ENCODE results near the gene USP31. TPM values are rescaled to one million over a fixed set of nuclear protein-coding genes. Genes with fewer than 3 reads are reported as not detected.

The USP31 gene
- total RNA-seq, 1 donor from 2014 or later: 16.7 TPM

DNA sequence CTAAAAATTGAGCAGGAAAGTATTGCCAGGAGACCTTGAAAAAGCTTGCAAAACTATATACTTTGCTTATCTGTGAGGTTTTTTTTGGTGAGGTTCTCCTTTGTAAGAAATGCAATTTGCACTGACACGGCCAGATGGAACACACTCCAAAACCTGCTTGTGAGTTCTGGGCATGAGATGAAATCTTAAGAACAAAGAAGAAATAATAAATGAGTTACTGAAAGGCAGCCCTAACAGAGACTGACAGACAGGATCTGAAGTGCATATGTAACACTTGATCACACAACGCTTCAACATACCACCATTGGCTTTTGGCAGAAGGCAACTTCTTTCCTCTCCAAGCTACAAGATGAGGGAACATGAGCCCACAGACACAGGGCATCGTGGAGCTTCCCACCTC, 82.6 kb downstream of the USP31 start:
- FAIRE-seq (no peak), DNase-seq (ENCODE audit: low spot score in 2 of 2) (no peak)

DNA sequence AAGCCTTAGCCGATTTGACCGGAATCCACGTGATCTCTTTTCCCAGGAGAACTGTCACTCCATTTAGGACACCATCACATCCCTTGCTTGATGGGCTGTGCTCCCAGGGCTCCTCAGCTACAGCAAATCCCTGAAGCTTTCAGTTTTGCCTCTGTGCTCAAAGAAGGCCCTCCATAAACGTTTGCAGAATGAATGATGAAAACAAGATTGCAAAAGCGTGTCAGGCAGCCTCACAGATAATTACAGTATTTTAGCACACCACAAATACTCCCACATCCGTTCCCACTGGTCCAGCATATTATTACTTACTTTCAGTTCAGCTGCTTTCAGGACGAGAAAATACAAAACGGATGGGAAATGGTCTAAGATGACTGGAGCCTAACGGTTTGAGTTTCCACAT, 84.6 kb downstream of the USP31 start:
- FAIRE-seq (no peak), DNase-seq (ENCODE audit: low spot score in 2 of 2) (no peak)

DNA sequence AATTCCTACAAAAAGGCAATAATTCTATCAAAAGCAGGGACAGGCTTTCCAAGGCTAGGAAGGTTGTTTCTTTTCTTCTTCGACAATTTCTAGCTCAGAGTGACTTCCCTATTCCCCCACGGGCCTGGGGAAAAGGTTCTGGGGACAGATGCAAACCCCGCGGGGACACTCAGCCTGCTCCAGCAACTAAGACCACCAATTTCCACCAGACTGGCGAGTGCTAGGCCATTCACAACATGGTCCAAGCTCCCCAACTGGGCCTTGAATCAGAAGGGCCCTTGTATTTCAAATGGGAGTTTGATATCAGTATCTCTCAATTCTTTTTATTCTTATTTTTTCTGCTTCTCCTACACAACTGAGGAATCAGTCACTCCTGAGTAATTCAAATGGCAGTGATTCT, 86.7 kb downstream of the USP31 start:
- FAIRE-seq (no peak), DNase-seq (ENCODE audit: low spot score in 2 of 2) (no peak)

DNA sequence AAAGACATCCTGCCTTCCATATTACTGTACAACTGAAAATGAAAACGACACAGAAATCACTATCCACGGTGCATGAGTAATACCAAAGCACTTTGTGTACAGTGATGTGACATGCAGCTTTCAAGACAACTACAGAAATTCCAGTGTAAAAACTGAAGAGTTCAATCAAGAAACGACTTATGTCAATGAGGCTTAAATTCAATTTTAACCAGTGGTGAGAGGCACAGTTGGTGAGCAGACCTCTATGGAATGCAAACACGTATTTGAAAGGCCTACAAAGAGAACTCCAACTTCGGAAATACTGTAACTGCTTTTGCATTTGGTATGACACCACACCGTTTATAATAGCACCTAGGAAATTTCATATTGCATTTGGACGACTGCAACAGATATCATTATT, 87.6 kb downstream of the USP31 start:
- FAIRE-seq: no peak
- DNase-seq (ENCODE audit: low spot score in 2 of 2): no peak

DNA sequence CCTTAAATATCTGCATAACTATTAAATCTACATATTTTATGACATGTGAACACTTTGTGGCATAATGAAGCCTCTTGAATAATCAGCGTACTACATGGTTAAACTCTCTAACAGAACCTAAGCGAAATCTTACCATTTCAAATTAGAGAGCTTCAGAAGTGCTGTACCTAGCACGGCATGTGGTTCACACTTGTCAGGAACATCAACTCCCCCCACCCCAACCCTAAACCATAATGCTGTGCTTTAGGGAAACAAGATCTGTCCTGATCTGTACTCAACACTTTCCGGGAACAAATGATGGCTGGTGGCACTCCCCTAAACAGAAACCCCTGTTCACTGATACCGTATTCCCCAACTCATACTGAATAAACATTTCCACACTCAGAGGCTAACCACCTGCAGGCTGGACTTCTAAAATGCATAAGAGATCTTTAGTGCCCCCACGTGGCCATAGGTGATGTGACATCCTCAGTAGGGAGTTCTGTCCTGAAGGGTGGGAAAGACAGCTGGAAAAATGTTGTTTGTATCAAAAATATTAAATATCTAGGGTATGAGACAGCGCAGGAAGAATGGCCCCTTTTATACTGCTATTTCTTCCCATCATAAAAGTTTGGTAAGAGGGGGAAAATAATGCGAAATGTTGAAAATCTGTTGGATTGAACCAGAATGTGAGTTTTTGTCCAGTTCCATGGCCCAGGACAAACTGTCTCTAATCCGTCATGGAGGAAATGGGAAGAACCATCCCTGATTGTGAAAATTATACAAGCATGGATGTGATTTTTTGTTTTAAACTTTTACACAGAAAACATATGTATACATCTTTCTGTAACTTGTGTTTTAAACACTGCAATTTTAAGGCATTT, 88.6 kb downstream of the USP31 start:
- DNase-seq (ENCODE audit: low spot score in 2 of 2) (peak in 1 of 2 donors; percentile 48), FAIRE-seq (peak; percentile 86)

DNA sequence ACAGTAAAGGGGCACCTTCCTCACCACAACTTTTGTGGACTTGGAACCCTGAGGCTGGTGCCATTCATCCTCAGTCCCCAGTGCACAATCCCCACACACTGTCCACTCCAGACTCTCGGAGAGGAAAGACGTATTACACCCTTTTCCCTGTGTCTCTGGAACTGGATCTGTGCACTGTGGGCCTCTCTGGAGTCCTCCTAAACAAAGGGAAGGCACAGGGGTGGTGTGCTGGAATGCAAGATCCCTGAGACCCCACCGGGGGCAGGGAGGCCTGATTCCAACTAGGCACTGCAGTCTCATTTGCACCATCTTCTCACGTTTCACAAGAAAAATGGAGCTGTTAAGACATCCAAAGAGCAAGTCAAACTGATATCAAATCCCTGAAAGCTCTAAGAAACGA, 89.8 kb downstream of the USP31 start:
- no peak for DNase-seq (ENCODE audit: low spot score in 2 of 2)
- no peak for FAIRE-seq

DNA sequence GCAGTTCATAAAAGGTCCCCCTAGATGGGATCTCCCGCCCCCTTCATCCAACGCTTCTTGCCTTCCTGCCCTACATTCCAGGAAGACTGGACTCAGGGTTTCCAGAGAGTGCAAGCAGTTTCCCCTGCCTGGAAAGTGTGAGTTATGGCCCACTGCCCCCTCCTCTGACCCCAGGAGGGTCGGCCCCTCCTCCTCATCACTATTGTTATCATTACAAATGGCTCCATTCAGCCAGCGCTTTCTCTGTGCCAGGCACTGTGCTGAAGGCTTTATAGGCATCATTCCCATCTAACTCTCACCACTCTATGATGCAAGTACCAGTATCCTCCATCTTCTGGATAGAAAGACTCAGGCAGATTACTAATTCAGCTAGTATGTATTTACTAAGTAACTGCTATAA, 90.7 kb downstream of the USP31 start:
- FAIRE-seq (no peak), DNase-seq (ENCODE audit: low spot score in 2 of 2) (no peak)

DNA sequence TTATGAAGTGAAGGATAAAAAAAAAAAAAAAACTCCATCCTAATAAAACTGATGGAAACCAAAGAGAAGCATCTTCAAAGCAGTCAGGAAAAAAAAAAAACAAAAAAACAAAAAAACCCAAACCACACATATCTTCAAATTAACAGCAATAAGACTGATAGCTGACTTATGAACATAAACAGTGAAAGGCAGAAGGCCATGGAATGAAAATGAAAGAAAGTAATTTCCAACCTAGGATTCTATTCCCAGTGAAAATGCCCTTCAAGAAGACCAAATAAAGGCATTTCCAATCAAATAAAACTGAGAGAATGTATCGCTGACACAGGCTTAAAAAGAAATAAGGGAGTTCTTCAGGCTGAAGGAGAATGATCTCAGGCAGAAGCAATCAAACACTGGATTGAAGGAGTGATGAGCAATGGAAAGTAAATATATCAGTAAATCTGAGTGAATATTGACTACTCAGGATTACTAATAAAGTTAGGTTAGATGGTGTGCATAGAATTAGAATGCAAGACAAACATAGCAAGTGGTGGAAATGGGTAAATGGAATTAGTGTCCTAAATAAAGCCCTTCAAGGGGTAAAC, 92.1 kb downstream of the USP31 start:
- DNase-seq (ENCODE audit: low spot score in 2 of 2) (no peak), FAIRE-seq (no peak)

DNA sequence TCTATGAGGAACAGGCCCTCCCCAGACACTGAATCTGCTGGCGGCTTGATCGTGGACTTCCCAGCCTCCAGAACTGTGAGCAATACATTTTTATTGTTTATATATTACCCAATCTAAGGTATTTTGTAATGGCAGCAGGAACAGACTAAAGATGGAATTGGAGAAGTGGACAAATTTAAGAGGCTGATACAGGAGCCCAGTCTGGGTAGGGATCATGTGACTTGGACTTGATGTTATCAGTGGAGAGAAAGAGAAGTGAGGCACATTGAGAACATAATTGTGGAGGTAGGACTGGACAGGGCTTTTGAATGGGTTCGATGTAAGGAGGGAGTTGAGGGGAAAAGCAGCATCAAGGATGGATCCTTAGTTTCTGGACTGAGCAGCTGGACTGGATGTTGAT, 93.8 kb downstream of the USP31 start:
- no peak for FAIRE-seq
- no peak for DNase-seq (ENCODE audit: low spot score in 2 of 2)

DNA sequence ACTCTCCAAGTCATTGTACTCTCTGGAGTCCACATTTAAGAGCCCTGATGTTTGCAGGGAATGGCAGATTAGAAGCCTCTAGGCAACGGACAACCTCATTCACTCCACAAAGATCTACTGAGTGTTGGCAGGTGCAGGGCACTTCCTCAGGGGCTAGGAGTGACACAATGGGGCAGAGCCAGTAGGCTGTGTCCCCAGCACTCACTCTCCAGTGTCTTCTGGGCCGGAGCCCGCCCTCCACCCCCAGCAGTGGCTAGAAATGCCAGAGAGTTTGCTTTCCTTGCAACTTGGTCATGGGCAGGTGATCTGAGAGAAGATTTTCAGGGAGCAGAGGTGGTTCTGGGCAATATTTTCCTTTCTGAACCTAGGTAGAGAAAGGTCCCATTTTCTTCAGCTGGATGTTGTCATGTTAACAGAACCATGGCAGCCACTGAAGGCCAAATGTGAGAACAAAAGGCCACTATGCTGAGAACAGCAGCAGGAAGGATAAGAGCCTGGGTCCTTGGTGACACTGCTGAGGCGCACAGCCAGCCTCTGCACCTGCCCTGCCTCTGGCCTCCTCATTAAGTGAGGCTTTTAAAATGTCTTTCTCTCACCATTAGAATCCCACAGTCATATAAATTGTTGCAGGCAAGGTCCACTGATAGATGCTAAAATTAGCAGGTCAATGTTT, 96.2 kb downstream of the USP31 start:
- no peak for FAIRE-seq
- DNase-seq (ENCODE audit: low spot score in 2 of 2): no peak

DNA sequence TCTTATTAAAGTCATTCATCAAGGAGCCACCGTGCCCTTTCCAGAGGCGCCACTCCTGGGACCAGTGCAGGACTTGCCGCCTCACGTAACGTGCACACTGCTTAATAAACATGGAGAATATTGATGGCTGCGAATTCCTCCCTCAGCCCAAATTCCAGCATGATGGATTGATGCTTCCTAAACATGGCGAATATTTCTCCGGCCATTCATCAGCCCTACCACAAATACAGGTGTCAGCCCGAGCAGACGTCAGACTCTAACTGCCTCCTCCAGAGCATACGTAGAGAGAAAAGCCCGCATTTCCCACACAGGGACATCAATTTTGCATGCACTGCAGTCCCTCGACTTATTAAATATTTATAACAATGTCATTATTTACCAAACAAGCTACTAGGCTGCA, 97.0 kb downstream of the USP31 start:
- FAIRE-seq (no peak), DNase-seq (ENCODE audit: low spot score in 2 of 2) (no peak)

DNA sequence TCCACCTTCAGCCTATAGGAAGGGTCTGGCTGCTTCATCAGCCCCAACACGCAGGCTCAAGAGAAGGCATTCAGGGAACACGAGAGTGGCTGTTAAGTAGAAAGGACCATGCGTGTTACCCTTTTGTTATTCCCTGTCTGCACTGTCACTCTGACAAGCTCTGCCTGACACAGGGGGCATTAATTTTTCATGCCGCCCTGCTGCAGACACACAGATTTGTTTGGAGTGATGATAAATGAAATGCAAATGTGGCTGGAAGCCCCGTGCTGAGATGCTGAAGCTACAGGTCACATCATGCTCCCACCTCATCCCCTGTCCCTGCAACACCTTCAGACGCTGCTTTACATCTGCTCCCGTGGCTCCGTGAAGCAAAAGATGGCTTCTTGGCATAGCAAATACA, 97.7 kb downstream of the USP31 start:
- DNase-seq (ENCODE audit: low spot score in 2 of 2) (no peak), FAIRE-seq (no peak)

DNA sequence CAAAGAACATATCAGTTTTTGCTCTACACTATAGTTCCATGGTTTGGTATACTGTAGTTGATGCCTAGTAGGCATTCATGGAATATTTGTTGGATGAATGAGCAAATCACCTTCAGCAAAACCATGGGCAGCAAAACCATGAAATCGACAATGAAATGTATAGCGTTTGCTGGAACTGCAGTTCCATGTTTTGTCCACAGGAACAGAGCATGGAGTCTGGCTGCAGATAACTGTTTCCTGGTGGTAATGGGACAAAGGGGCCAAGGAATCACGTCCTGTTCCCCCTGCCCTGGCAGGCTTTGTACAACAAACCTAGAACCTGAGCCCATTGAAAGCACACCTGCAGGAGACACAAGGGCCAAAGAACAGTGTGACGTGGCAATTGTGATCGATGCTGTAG, 101.1 kb downstream of the USP31 start:
- no peak for DNase-seq (ENCODE audit: low spot score in 2 of 2)
- no peak for FAIRE-seq

DNA sequence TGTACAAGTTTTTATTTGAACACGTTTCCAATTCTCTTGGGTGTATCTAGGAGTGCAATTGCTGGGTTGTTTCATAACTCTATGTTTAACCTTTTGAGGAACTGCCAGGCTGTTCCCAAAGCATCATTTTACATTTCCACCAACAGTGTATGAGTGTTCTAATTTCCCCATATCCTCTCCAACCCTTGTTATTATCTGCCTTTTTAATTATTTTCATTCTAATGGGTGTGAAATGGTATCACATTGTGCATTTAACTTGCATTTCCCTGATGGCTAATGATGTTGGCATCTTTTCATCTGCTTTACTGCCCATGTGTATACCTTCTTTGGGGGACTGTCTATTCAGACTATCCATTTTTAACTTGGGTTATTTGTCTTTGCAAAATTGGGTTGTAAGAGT, 104.2 kb downstream of the USP31 start:
- DNase-seq (ENCODE audit: low spot score in 2 of 2): no peak
- no peak for FAIRE-seq

DNA sequence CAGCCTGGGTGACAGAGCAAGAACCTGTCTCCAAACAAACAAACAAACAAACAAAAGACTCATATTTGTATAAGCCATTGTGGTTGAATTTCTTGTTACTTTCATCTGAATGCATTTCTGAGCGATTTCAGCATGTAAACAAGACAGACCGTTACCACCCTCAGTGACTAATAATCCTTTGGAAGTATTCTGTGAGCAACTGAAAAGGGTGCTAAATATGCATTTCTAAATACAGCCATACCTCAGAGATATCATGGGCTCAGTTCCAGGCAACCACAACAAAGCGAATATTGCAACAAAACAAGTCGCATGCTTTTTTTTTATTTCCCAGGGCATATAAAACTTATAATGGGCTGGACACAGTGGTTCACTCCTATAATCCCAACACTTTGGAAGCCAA, 109.0 kb downstream of the USP31 start:
- DNase-seq (ENCODE audit: low spot score in 2 of 2) (no peak), FAIRE-seq (no peak)

DNA sequence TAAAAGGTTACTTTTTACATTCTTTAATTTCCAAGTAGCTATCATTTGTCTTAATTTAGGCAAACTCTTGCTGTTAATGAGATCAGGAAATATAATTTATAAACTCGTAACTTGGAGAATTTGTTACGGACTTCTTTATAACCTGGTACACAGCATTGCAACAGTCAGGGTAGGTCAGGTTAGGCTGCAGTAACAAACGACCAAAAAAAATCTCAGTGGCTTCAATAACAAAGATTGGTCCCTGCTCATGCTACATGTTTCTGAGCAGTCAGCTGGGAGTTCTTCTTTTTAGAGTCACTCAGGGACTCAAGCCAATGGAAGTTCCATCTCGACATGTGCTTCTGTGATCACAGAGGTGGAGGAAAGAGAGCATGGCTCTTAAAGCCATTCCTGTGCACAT, 110.1 kb downstream of the USP31 start:
- FAIRE-seq (no peak), DNase-seq (ENCODE audit: low spot score in 2 of 2) (no peak)

DNA sequence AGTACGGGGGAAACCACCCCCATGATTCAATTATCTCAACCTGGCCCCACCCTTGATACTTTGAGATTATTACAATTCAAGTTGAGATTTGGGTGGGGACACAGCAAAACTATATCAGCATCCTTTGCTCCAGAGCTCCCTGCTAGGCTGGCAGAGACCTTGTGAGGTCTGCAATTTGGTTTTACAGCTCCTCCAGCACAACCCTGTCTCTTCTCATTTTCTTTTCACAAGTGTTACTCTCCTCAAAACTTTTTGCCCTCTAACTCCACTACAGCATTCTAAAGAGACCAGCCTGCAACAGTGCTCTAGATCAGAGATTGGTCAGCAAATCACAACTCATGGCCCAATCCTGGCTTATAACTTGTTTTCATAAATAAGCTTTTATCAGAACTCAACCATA, 114.0 kb downstream of the USP31 start:
- FAIRE-seq (no peak), DNase-seq (ENCODE audit: low spot score in 2 of 2) (no peak)

DNA sequence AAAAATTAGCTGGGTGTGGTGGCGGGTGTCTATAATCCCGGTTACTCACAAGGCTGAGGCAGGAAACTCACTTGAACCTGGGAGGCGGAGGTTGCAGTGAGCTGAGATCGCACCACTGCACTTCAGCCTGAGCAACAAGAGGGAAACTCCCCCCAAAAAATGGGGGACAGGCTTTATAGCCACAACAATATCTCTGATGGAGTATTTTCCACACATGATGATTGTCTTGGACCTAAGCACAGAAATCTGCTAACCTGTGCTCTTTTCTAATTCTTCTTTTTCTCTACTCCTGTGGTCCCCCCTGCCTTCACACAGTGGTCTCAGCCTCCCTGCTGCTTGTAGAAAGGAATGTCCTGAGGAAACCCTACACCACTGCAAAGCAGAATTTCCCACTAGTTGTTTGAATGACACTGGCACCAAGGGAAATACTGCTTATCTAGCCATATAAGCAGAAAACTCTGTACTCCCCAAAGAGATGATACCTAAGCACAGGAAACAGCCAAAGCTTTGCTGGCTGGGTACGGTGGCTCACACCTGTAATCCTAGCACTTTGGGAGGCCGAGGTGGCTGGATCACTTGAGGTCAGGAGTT, 117.6 kb downstream of the USP31 start:
- no peak for FAIRE-seq
- no peak for DNase-seq (ENCODE audit: low spot score in 2 of 2)

DNA sequence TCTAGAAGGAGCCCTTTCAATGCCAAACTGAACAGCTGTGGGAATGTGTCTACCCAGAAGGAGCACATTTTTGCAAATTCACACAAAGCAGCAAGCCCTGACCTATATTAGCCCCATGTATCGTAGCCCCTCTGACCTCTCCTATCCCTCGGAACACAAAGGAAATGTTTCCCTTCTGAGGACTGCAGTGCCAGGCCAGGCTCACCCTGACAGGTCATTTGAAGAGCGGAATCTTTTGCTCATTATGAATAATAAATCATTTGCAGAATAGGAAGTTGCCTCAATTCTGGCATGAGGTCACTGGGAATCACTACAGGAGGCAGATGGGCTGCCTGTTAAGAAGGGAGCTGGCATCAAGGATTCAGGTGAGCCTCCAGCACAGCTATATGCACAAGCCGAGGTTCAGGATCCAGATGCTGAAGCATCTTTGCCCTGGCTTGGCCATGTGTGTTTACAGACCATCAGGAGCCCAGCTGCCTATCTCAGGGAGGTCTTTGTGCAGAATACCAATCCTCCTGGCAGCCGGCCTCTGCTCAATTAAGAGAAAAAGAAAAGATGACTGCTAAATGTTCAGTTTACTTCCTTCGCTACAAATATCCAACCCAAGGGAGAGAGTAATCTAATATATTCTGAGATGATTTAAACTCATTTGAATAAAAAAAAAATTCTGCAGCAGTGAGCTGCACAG, 119.4 kb downstream of the USP31 start:
- FAIRE-seq: no peak
- no peak for DNase-seq (ENCODE audit: low spot score in 2 of 2)

DNA sequence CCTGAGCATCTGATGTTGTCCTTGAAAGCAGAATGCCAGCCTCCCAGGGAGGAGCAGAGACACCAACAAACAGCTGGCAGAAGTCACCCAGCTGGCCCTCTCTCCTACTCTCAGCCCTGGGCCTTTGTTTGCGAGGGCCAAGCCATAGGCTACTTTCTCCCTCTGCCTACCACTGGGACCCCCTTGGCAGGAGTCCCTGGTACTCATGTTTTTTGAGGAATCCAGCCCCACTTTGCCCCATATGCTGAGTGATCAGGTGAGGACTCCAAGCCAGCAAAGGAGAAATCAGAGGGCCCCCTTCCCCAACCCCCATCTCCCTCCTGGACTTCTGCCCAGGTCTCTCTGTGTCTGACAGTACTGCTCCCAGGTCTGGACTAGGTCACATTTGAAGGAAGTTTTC, 121.9 kb downstream of the USP31 start:
- no peak for DNase-seq (ENCODE audit: low spot score in 2 of 2)
- no peak for FAIRE-seq
